Osteocyte (in vitro differentiated cells): ENCODE measurements around the gene FZD8. TPM values are rescaled to one million over a fixed set of nuclear protein-coding genes. Genes with fewer than 3 reads are reported as not detected.

Experiments used
- DNase-seq: peaks from one replicate; pipeline ENCODE4 v3.0.0; 2021; ENCODE audit warnings: mixed read lengths; ENCODE audit not compliant: unreplicated experiment; ENCODE audit errors: extremely low spot score
- H3K27ac Mint-ChIP-seq: one replicate; pipeline ENCODE4 v1.8.0; 2021; ENCODE audit warnings: mild to moderate bottlenecking, mixed read lengths; ENCODE audit not compliant: unreplicated experiment
- H3K27me3 Mint-ChIP-seq: one replicate; pipeline ENCODE4 v1.8.0; 2021; ENCODE audit warnings: mixed read lengths; ENCODE audit not compliant: unreplicated experiment
- H3K36me3 Mint-ChIP-seq: one replicate; pipeline ENCODE4 v1.8.0; 2021; ENCODE audit warnings: mixed read lengths; ENCODE audit not compliant: unreplicated experiment
- H3K4me1 Mint-ChIP-seq: one replicate; pipeline ENCODE4 v1.8.0; 2021; ENCODE audit warnings: mixed read lengths; ENCODE audit not compliant: unreplicated experiment
- H3K4me3 Mint-ChIP-seq: one replicate; pipeline ENCODE4 v1.8.0; 2021; ENCODE audit warnings: mild to moderate bottlenecking, moderate library complexity, mixed read lengths; ENCODE audit not compliant: unreplicated experiment
- H3K9me3 Mint-ChIP-seq: one replicate; pipeline ENCODE4 v1.8.0; 2021; ENCODE audit warnings: mixed read lengths; ENCODE audit not compliant: unreplicated experiment
- total RNA-seq: library from RNA; stranded (reverse); gene quantifications from 2 replicates; pipeline ENCODE4 v1.2.1, GENCODE V29; 2021
- TF ChIP-seq, protein P1 (sequence below): fragments of 200-600 bp; sonication (generic); IDR thresholded peaks from 2 replicates; pipeline ENCODE4 v1.5.0; 2021; ENCODE audit warnings: antibody characterized with exemption, mild to moderate bottlenecking, moderate library complexity

Gene FZD8
- total RNA-seq, 1 donor from 2014 or later: 28.7 TPM

DNA sequence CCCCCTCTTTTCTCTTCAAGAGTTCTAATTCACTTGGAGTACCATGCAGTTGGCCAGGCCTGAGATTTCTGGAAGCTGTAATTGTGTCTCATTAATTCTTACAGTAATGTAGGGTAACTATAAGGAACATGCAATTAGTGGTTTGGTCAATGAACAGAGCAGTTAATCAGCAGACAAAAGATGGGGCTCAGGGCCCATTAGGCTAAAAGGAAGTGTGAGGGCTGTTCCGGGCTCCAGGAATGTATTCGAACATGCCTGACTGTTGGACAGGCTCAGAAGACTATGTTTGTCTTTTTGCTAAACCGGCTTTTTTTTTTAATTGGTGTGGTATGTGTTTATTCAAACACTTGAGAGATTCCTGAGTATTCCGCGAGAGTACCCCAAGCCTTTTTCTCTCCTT, 42.5 kb upstream of the FZD8 start:
- Mint-ChIP-seq H3K4me1 (peaks cover 13% of the 10 kb centered on the region), H3K27me3 (peaks cover 8% of the 10 kb centered on the region), H3K36me3 (no peaks in the 10 kb centered on the region), H3K4me3 (no peak overlapping the region), H3K9me3 (no peaks in the 10 kb centered on the region), H3K27ac (no peak overlapping the region)
- TF ChIP-seq, protein P1, sequence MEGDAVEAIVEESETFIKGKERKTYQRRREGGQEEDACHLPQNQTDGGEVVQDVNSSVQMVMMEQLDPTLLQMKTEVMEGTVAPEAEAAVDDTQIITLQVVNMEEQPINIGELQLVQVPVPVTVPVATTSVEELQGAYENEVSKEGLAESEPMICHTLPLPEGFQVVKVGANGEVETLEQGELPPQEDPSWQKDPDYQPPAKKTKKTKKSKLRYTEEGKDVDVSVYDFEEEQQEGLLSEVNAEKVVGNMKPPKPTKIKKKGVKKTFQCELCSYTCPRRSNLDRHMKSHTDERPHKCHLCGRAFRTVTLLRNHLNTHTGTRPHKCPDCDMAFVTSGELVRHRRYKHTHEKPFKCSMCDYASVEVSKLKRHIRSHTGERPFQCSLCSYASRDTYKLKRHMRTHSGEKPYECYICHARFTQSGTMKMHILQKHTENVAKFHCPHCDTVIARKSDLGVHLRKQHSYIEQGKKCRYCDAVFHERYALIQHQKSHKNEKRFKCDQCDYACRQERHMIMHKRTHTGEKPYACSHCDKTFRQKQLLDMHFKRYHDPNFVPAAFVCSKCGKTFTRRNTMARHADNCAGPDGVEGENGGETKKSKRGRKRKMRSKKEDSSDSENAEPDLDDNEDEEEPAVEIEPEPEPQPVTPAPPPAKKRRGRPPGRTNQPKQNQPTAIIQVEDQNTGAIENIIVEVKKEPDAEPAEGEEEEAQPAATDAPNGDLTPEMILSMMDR: no peak
- no peak for DNase-seq

DNA sequence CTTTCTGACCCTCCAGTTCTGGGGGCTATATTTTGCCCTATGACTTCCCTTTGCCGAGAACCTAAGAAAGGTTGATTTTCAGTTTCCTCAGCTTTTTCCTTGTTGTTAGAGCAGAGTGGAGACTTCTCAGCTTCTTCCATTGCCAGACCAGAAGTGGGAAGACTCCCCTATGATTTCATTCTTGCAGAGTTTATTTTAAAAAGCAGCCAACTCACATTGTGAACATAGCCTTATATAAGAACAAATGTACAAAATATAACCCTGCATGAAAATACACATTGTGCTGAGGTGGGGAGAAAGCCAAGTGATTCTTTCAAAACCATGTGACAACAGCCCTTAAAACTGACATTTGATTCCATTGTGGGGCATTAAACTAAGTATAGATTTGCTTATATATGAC, 33.8 kb upstream of the FZD8 start:
- H3K27me3 Mint-ChIP-seq: peaks cover 26% of the 10 kb centered on the region

DNA sequence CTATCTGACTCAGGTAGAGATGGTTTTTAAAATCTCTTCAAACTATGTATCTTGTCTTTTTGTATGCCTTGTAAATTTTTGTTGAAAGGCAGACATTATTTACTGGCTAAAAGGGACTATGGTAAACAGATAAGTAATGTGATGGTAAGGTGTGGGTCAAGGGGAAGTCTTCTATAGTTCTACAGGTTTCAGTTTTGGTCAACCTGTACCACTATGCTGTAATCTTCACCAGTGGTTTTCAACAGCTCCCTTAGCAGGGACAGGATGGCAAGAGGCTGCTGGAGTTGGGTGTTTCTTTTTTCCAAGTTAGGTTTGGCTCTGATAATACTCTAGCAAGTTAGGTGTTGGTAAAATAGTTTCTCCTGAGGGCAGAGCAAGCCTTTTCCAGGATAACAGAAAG, 32.7 kb upstream of the FZD8 start:
- Mint-ChIP-seq H3K27me3 (peaks cover 24% of the 10 kb centered on the region), H3K4me1 (peaks cover 4% of the 10 kb centered on the region), H3K9me3 (peaks cover 6% of the 10 kb centered on the region), H3K36me3 (no peaks in the 10 kb centered on the region), H3K4me3 (no peak overlapping the region), H3K27ac (no peak overlapping the region)
- TF ChIP-seq, protein P1: no peak
- DNase-seq: no peak

More for the DNA sequence above, 33.8 kb upstream of the FZD8 start:
- TF ChIP-seq, protein P1: no peak
- no peak for DNase-seq
- Mint-ChIP-seq H3K36me3 (no peaks in the 10 kb centered on the region), H3K9me3 (peaks cover 6% of the 10 kb centered on the region), H3K27ac (no peak overlapping the region), H3K4me1 (peaks cover 4% of the 10 kb centered on the region), H3K4me3 (no peak overlapping the region)

DNA sequence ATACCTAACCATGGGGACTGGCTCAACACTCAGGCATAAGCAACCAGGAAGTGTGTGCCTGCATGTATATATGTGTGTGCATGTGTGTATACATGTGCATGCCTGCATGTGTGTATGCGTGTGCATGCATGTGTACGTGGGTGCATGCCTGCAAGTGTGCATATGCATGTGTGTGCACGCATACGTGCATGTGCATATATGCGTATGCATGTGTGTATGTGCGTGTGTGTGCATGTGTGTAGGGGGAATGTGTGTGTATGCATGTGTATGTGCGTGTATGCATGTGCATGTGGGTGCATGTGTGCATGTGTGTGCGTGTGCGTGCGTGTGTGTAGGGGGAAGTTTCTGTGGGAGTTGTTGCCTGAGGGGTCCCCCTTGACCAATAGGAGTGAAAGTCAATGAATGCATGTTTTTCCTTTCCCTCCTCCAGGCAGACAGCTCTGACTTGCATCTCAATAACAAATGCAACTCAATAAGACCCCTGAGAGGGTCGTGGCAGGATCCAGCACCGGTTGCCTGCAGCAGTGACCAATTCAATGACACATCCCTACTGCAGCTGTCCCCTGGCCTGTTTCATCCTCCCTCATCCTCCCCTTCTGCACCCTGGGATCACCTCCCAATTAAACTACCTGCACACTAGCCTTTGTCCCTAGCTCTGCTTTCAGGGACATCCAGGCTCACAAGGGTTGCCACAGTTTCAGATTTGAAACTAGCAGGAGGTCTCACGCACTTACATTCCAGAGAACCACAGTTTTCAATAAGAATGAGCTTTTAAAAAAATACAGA, 27.0 kb upstream of the FZD8 start:
- H3K27ac Mint-ChIP-seq: no peak overlapping the region

DNA sequence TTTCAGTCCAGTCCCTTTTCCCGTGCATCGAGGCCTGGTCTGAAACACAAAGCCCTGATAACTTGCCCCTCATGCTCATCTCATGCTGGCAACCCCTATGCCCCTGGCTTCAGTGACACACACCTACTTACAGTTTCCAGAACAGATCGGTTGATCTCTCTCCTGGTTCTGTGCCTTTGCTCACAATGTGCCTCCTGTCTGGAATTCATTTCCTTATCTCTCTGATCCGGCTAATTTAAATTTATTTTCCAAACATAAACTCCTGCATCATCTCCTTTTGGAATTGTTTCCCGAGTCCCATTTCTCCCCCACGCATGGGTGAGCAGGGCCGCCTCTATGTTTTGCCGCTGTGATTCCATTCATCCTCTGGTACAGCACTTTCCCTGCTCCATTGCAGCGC, 25.9 kb upstream of the FZD8 start:
- Mint-ChIP-seq H3K9me3 (peaks cover 5% of the 10 kb centered on the region), H3K4me3 (no peak overlapping the region), H3K4me1 (peaks cover 5% of the 10 kb centered on the region), H3K36me3 (no peaks in the 10 kb centered on the region), H3K27ac (no peak overlapping the region), H3K27me3 (peaks cover 15% of the 10 kb centered on the region)
- no peak for DNase-seq
- TF ChIP-seq, protein P1: no peak

More for the DNA sequence above, 27.0 kb upstream of the FZD8 start:
- no peaks in the 10 kb centered on the region for H3K36me3 Mint-ChIP-seq
- H3K9me3 Mint-ChIP-seq: peaks cover 5% of the 10 kb centered on the region
- no peak overlapping the region for H3K4me3 Mint-ChIP-seq
- H3K27me3 Mint-ChIP-seq: peaks cover 15% of the 10 kb centered on the region
- peaks cover 5% of the 10 kb centered on the region for H3K4me1 Mint-ChIP-seq
- TF ChIP-seq, protein P1: no peak
- DNase-seq: no peak
